C4-2B (cell line): Measurements from ENCODE around the gene GDF7.

Experiments
- CTCF ChIP-seq: fragments of 450-650 bp; conservative IDR thresholded peaks from 2 replicates; pipeline ENCODE4 v1.5.1; 2017; ENCODE audit warnings: mild to moderate bottlenecking
- ZFX ChIP-seq: fragments of 450-650 bp; IDR thresholded peaks from 2 replicates; pipeline ENCODE4 v1.6.1; 2017

DNA sequence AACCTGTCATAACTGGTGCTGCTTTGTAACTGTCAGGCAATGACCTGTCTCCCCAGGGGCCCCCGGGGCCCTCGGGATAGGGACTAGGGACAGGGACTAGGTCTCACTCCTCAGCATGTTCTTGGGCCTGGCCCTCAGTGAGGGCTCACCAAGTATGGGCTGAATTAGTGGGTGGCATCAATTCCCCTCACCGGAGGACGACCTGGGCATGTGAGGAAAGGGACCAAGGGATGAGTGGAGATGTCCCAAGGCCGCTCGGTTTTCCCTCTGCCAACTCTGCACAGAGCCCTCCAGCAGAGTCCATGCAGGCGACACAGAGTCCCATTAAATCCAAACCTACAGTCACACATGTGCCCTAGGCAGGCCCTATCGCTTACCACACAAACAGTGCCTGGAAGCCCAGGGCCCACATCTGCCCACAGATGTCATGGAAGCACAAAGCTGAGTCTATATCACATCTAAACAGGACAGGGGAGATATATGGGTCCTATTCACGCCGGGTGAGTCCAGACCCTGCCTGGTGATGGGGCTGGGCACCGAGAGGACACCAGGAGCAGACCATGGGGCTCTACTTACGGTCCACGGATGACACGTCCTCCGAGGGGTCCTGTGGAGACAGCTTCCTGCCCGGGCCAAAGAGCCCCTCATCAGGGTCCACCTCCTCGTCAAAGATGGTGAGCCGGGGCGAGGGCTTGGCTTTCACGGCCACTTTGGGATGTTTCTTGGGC lies 42.6 kb upstream of the GDF7 start:
- no peak for TF ChIP-seq CTCF
- TF ChIP-seq ZFX = no peak
